HG02973 (cell line): Measurements from ENCODE around the gene RPL7A.
"Not testable (repeated sequence)": the region's sequence is repeated elsewhere in the genome, so short reads cannot be mapped to it uniquely, and the experiment has no call there.

Experiments used
- ATAC-seq: cut with Tn5 transposase; IDR thresholded peaks from one replicate; pipeline ENCODE4 v1.9.1; 2021; ENCODE audit warnings: moderate library complexity; ENCODE audit not compliant: unreplicated experiment

Gene RPL7A

GRCh38 chr9:133327834-133328484 lies 20.1 kb upstream of the RPL7A start:
- no peak for ATAC-seq

GRCh38 chr9:133329306-133330156 lies 18.5 kb upstream of the RPL7A start:
- ATAC-seq: not testable (repeated sequence)

- ATAC-seq: no peak
These were observed 16.8 kb upstream of the RPL7A start for GRCh38 chr9:133331221-133331620.

GRCh38 chr9:133331641-133332380 lies 16.2 kb upstream of the RPL7A start:
- ATAC-seq: no peak

GRCh38 chr9:133332381-133332730 lies 15.7 kb upstream of the RPL7A start:
- ATAC-seq: no peak

GRCh38 chr9:133333011-133333410 lies 15.0 kb upstream of the RPL7A start:
- no peak for ATAC-seq

- ATAC-seq: no peak
These were observed 14.5 kb upstream of the RPL7A start for GRCh38 chr9:133333566-133333965.

- no peak for ATAC-seq
These were observed 13.9 kb upstream of the RPL7A start for GRCh38 chr9:133334161-133334560.

GRCh38 chr9:133334888-133335287 lies 13.1 kb upstream of the RPL7A start:
- not testable (repeated sequence) for ATAC-seq

GRCh38 chr9:133335924-133336811 lies 11.8 kb upstream of the RPL7A start, which contains the start of gene SURF6:
SURF6 (minus strand) TSS chr9:133336188; CDS start chr9:133336132, 56 bp downstream.
- peak; percentile 82 for ATAC-seq

- no peak for ATAC-seq
These were observed 8.4 kb upstream of the RPL7A start for GRCh38 chr9:133339641-133340040.

- ATAC-seq: no peak
These were observed 7.8 kb upstream of the RPL7A start for GRCh38 chr9:133340256-133340655.

- no peak for ATAC-seq
These were observed 7.1 kb upstream of the RPL7A start for GRCh38 chr9:133340916-133341315.

- ATAC-seq: no peak
These were observed 6.5 kb upstream of the RPL7A start for GRCh38 chr9:133341369-133342068.

- no peak for ATAC-seq
These were observed 6.0 kb upstream of the RPL7A start for GRCh38 chr9:133342069-133342406.

GRCh38 chr9:133342570-133342969 lies 5.4 kb upstream of the RPL7A start:
- ATAC-seq: no peak

- ATAC-seq: no peak
These were observed 3.9 kb upstream of the RPL7A start for GRCh38 chr9:133344071-133344470.

- ATAC-seq: no peak
These were observed 3.0 kb upstream of the RPL7A start for GRCh38 chr9:133344979-133345378.

- ATAC-seq: no peak
These were observed 2.4 kb upstream of the RPL7A start for GRCh38 chr9:133345596-133345995.
